SIG-M5 (cell line): ENCODE data around the gene DRAXIN.

Experiments
- DNase-seq: peaks from one replicate; lab custom pipeline; 2025; lab: John Stamatoyannopoulos, UW

The DRAXIN gene

DNA sequence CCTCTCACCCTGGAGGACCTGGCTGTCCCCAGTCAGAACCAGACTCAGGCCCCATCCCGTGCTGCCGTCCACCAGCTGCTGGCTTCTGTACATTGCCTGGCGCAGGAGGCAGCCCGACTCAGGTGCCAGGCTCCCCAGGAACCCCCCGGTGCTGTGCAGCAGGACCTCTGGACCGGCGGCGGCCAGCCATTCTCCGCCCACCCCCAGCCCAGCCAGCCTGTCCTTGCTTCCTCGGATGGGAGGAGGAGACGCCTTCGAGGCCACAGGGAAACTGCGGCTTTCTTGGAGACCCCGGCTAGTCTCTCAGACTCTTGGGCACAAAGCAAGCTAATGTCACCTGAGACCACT lies 74.9 kb downstream of the DRAXIN start:
- DNase-seq = no peak

DNA sequence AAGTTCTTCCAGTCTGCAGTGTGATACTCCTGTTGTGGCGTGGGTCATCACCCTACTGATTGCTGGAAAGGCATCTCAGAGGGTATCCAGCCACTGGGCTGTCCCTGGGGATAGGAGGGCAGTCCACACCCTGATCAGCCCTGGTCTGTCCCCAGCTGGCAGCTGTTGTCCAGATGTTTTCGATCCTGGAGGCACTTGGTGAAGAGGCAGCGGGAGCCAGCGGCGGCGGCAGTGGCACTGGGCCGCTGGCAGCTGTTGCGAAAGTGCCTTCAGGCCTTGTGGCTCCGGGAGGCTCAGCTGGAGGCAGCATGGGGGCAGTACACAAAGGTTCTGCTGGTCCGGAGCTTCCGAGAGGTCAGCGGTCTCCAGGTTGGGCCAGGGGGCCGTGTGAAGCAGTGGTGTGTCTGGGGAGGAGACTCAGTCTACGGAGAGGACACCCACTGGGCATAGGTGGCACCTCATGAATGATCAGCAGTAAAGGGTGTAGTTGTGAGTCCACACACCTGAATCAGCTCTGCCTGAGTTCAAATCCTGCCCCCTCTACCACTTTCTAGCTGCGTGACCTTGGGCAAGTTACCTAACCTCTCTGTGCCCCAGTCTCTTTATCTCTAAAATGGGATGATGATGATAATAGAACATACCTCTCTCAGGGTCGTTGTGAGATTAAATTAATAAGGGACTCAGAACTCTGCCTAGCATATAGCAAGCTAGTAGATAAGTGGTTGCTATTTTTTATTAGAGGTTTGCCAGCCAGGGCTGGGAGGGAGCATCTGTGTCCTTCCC lies 76.6 kb downstream of the DRAXIN start:
- no peak for DNase-seq

DNA sequence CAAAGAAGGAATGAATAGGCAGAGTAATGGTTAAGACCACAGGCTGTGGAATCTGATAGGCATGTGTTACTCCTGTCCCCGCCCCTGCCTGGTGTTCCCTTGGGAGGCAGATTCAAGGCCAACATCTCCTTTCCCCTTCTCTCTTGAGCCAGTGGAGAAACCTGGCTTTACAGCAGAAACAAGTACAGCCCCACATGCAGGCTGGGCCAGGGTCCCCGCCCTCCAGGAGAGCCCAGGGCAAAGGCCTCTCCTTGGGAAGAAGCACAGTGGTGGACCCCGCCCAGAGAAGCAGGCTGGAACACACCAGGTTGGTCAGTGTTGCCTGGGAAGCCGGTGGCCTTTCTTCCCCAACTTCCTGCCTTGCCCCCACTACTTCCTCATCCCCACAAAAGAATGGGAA lies 77.3 kb downstream of the DRAXIN start:
- no peak for DNase-seq

DNA sequence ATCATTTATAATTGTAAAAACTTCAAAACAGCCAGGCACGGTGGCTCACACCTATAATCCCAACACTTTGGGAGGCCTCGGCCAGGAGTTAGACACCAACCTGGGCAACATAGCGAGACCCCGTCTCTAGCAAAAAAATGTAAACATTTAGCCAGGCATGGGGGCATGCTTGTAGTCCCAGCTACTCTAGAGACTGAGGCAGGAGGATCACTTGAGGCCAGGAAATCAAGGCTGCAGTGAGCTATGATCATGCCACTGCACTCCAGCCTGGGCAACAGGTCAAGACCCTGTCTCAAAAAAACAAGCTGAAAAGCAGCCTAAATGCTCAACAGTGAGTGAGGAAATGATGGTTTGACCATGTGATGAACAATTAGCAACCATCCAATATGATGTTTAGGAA lies 77.8 kb downstream of the DRAXIN start:
- no peak for DNase-seq

DNA sequence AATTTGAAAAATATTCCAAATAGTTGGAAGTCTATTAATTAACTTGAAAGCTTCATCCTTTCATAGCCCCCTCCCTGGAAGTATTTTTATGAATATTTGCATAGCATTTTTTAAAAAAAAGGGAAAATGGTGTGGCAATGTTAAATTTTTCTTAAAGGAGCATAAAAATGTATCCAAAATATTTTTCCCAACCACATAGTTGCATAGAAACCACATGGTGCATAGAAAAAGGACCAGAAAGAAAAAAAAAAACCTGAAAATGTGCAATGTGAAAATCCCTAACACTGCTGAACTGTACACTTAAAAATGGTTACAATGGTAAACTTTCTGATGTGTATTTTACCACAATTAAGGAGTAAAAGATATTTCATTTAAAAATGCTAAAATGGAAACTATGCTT lies 78.5 kb downstream of the DRAXIN start:
- no peak for DNase-seq

DNA sequence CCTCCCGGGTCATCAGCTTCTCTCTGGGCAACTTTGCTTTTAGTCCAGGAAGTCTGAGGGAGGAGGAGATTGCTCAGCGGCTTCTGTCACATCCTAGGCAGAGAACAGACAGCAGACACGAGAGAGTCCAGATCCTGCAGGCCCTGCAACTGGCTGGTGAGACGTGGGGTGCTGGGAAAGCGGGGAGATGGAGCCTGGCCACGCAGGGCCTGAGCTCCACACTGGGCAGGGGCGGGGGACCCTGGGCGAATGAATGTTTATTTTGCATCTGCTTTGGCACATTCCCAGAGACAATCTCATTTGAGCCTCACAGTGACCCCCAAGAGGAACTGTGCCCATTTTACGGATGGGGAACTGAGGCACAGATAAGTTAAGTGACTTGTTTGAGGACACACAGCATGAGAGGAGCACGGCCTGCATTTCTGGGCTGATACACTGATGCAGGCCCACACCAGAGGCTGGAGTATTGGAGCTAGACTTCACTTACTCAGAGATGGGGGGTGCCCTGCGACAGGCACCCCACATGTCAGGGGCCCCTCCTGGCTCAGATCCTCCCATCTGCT lies 80.1 kb downstream of the DRAXIN start:
- no peak for DNase-seq

DNA sequence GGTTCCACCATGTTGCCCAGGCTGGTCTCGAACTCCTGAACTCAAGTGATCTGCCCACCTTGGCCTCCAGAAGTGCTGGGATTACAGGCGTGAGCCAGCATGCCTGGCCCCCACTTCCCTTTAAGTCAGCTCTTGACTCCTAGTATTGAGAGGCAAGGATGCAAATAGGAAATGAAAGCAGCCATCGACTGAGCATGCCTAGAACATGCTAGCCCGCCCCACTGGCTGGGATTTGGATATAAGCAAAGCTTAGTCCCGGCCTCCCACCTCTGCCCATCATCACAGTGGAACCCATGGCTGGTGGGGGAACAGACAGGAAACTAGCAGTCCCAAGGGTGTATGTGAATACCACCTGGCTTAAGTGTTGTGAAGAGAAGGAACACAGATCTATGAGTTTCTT lies 80.9 kb downstream of the DRAXIN start:
- DNase-seq = no peak

DNA sequence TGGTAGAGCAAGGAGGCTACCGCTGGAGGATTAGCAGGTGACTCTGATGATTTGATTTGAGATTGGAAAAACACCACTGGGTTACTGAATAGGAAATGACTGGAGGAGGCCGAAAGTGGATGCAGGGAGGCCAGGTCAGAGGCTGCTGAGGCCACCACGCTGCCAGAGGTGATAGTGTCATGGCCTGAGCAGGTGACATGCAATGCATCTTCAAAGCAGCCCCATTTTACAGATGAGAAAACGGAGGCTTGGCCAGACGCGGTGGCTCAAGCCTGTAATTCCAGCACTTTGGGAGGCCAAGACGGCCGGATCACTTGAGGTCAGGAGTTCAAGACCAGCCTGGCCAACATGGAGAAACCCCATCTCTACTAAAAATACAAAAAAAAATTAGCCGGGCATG lies 83.2 kb downstream of the DRAXIN start:
- DNase-seq = no peak
